ENCODE results near the gene GAREM1.

GAREM1 gene

DNA sequence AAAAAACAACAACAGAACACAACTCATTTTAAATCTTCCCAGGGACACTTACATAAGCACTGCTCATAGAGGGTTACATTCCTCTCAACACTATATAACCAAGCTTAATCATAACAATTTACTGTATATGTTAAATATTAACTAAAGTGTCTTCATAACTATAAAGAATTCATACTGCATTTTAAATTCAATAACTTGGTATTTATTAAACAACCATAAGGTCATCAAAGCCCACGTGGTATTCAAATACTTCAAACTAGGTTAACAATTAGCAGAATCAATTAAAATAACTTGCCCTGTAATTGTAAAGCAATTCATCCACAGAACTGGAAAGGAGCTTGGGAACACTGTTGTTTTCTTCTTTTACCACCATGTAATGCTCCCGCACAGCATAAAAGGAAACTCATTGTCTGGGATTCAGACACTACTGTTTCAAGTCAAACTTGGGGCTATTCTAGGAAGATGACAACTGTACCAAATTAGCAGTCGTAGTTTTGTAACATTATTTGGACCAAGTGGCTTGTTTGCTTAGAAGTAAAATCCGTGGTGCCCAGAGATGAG is 10.4 kb downstream of the GAREM1 start:
- H3K4me3 ChIP-seq (ENCODE audit: low read depth, low read length): no peak overlapping the region
- TF ChIP-seq, protein P1, sequence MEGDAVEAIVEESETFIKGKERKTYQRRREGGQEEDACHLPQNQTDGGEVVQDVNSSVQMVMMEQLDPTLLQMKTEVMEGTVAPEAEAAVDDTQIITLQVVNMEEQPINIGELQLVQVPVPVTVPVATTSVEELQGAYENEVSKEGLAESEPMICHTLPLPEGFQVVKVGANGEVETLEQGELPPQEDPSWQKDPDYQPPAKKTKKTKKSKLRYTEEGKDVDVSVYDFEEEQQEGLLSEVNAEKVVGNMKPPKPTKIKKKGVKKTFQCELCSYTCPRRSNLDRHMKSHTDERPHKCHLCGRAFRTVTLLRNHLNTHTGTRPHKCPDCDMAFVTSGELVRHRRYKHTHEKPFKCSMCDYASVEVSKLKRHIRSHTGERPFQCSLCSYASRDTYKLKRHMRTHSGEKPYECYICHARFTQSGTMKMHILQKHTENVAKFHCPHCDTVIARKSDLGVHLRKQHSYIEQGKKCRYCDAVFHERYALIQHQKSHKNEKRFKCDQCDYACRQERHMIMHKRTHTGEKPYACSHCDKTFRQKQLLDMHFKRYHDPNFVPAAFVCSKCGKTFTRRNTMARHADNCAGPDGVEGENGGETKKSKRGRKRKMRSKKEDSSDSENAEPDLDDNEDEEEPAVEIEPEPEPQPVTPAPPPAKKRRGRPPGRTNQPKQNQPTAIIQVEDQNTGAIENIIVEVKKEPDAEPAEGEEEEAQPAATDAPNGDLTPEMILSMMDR (IDR thresholded peaks at IDR 0.05; ENCODE audit: low read depth, low read length, missing control alignments): no peak
- in situ Hi-C loops (cut with HindIII; ENCODE audit: low sequenced_read_pairs): loop anchor here (25.0 kb wide), 1 partner anchor 173 kb away; no protein-coding TSS in a partner anchor
- no peak for DNase-seq (ENCODE audit: low read depth)

DNA sequence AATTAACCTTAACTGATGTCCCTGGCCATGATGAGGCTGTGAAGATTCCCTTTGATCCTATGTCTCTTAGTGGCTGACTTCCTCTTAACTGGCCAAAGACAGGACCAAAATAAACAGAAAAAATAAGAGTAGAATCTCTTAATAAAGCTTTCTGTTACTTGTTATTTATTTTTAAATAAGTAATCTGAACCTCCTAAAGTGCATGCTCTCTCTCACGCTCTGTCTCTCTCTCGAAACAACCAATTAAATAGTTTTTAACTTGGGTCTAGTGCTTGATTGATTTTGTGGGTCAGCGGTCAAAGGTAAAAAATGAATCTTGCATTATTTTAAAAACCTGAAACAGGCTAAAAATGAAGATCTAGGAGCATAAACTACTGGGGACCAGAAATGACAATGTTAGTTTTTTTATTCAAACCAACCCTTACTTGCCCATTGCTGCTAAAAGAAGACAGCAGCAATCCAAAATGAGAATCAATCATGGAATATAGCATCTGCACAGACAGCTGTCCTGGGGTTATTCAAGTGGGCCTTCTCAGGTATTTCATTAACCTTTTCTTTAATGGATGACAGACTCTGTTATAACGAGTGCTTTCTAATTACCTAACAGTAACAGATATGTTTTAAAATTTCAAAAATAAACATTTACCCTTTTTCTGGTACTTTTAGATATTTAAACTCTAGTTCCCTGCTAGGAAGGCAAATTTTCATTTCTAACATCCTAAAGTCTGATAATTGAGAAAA is 11.2 kb downstream of the GAREM1 start:
- DNase-seq (ENCODE audit: low read depth): no peak
- in situ Hi-C loops (cut with HindIII; ENCODE audit: low sequenced_read_pairs): loop anchor here (25.0 kb wide), 1 partner anchor 172 kb away; no protein-coding TSS in a partner anchor
- TF ChIP-seq, protein P1 (IDR thresholded peaks at IDR 0.05; ENCODE audit: low read depth, low read length, missing control alignments): no peak
- H3K4me3 ChIP-seq (ENCODE audit: low read depth, low read length): no peak overlapping the region

DNA sequence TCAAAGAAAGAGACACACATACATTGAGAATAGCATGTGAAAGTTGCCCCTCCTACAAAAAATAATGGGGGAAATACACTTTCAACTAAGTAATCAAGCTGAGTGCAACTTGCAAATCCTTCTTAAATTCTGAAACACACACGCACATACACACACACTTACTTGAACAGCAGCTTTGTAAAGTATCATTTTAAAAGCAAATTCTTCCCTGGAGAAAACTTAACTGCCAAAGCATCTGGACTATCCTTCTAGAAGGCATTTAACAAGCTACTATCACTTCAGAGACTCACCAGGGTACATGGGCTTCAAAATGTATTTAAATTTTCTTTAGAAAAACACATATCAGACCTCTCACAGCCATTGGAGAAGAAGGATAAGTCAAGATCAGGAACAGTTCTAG is 15.3 kb downstream of the GAREM1 start:
- no peak overlapping the region for H3K4me3 ChIP-seq (ENCODE audit: low read depth, low read length)
- no peak for DNase-seq (ENCODE audit: low read depth)
- in situ Hi-C loops (cut with HindIII; ENCODE audit: low sequenced_read_pairs): loop anchor here (25.0 kb wide), 1 partner anchor 168 kb away; no protein-coding TSS in a partner anchor
- TF ChIP-seq, protein P1 (IDR thresholded peaks at IDR 0.05; ENCODE audit: low read depth, low read length, missing control alignments): no peak

DNA sequence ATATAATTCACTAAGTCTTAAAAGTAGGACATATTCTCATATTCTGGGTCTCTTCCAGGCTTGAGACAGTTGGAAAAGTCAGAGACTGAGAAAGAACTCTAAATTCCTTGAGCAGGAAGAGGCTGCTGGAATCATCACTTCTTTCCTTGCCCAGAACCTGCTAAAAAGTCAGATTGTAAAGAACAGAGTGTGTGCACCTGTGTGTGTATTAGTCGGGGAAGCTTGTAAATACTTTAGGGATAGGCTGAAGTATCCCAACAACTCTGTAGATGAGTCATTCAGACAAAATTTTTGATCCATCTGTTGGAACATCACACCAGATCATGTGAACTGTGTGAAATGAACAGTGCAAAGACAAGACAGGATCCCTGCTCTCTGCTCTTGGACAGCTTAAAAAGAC is 16.1 kb downstream of the GAREM1 start:
- DNase-seq (ENCODE audit: low read depth): no peak
- in situ Hi-C loops (cut with HindIII; ENCODE audit: low sequenced_read_pairs): loop anchor here (25.0 kb wide), 1 partner anchor 167 kb away; no protein-coding TSS in a partner anchor
- H3K4me3 ChIP-seq (ENCODE audit: low read depth, low read length): no peak overlapping the region
- TF ChIP-seq, protein P1 (IDR thresholded peaks at IDR 0.05; ENCODE audit: low read depth, low read length, missing control alignments): no peak

DNA sequence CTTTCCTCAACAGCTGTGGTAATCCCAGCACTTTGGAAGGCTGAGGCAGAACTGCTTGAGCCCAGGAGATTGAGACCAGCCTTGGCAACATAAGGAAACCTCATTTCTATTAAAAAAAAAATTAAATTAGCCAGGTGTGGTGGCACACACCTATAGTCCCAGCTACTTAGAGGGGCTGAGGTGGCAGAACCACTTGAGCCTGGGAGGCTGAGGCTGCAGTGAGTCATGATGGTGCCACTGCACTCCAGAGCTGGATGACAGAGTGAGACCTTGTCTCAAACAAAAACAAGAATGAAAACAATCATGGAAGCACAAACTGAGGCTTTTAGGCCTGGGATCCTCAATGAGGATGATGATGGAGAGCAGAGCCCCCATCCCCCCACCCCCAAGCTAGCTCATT is 19.8 kb downstream of the GAREM1 start:
- in situ Hi-C loops (cut with HindIII; ENCODE audit: low sequenced_read_pairs): loop anchor here (25.0 kb wide), 1 partner anchor 164 kb away; no protein-coding TSS in a partner anchor
- TF ChIP-seq, protein P1 (IDR thresholded peaks at IDR 0.05; ENCODE audit: low read depth, low read length, missing control alignments): no peak
- H3K4me3 ChIP-seq (ENCODE audit: low read depth, low read length): no peak overlapping the region
- no peak for DNase-seq (ENCODE audit: low read depth)

DNA sequence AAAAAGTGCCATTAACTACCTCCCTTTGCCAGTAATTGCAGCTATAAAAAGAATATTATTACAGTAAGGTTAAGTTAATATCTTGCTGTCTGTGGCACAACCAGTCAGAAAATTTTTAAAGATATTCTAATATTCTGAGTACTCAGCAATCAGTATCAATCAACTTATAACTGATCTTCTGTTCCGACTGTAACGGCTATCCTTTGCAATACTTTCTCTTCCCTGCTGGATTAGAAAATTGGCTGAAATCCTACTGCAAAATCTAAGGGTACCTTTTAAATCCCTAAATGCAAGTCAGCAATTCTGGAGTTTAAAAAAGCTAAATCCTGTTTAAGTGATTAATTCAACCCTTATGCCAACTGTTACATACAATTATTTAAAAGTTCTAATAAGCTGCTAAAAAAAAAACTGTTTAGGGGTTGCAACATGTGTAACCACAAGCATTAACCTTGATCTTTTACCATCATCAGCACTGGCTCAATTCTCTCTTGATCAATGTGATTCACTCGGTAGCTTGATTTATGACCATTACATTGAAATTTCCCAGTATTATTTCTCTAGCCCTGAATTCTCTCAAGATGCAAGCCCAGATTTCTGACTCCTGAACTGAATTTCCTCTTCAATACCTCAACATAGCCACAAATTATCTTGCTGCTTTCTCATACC is 20.5 kb downstream of the GAREM1 start:
- TF ChIP-seq, protein P1 (IDR thresholded peaks at IDR 0.05; ENCODE audit: low read depth, low read length, missing control alignments): no peak
- H3K4me3 ChIP-seq (ENCODE audit: low read depth, low read length): no peak overlapping the region
- in situ Hi-C loops (cut with HindIII; ENCODE audit: low sequenced_read_pairs): loop anchor here (25.0 kb wide), 1 partner anchor 163 kb away; no protein-coding TSS in a partner anchor
- DNase-seq (ENCODE audit: low read depth): no peak

Data from astrocyte of the cerebellum (primary cell).